ENCODE data around the gene PERM1.
A peak's percentile ranks its signal among the peaks of the same experiment; 100 is the strongest.

Gene PERM1

GRCh38 chr1:942411-942821, 39.5 kb downstream of the PERM1 start:
- Histone ChIP-seq H3K4me2 (ENCODE audit: low read length, poor library complexity, severe bottlenecking) (peak overlapping the region; percentile 68), H3K18ac (ENCODE audit: low read depth in 1 of 2, low read length in 2 of 2) (peak overlapping the region; percentile 56 to 67), H3K9ac (ENCODE audit: low read length) (no peak overlapping the region), H2BK120ac (ENCODE audit: low read depth, low read length) (peak overlapping the region; percentile 74), H2AFZ (ENCODE audit: low read depth, low read length) (no peak overlapping the region), H3K79me1 (replicated peaks; ENCODE audit: low read length, poor library complexity, severe bottlenecking) (peaks cover 2% of the 10 kb centered on the region), H3K14ac (ENCODE audit: low read length in 2 of 2) (no peak overlapping the region), H4K8ac (ENCODE audit: low read length) (no peak overlapping the region), H3K27ac (ENCODE audit: low read length, poor library complexity, severe bottlenecking) (no peak overlapping the region), H3K36me3 (ENCODE audit: control insufficient read depth in 1 of 2, insufficient read depth in 2 of 2, low read depth in 1 of 2, low read length in 2 of 2) (peaks cover 19 to 32% of the 10 kb centered on the region in 2 experiments), H2BK15ac (ENCODE audit: low read depth, poor library complexity, severe bottlenecking) (peak overlapping the region; percentile 55), H2BK5ac (ENCODE audit: low read depth, low read length, poor library complexity, severe bottlenecking) (no peak overlapping the region), H3K27me3 (ENCODE audit: control insufficient read depth in 1 of 2, insufficient read depth in 1 of 2, low read length in 2 of 2) (peaks cover 11 to 18% of the 10 kb centered on the region in 2 experiments), H4K91ac (ENCODE audit: low read length) (no peak overlapping the region), H2BK12ac (ENCODE audit: low read length in 2 of 2) (peak overlapping the region in 1 of 2 experiments; percentile 37), H3K9me3 (ENCODE audit: control insufficient read depth, low read length) (no peaks in the 10 kb centered on the region), H3K4me3 (ENCODE audit: insufficient read depth in 1 of 2, low read depth in 1 of 2, low read length in 2 of 2) (peak overlapping the region in 1 of 2 experiments; percentile 41), H3K4ac (ENCODE audit: low read depth in 1 of 2, low read length in 2 of 2) (peak overlapping the region in 1 of 2 experiments; percentile 32), H3K23ac (ENCODE audit: low read length in 2 of 2) (no peak overlapping the region), H2AK5ac (ENCODE audit: low read length, severe bottlenecking) (no peak overlapping the region), H3K4me1 (ENCODE audit: control insufficient read depth, insufficient read depth, low read depth, low read length) (peaks cover 70% of the 10 kb centered on the region)
- DNase-seq: peak; percentile 33
- 1% methylated on average over 31 of the region's 48 CpGs for WGBS

- H2AFZ ChIP-seq (ENCODE audit: low read depth, low read length): no peak overlapping the region
- peak; percentile 85 for DNase-seq
- H3K9ac ChIP-seq (ENCODE audit: low read length): no peak overlapping the region
- H4K8ac ChIP-seq (ENCODE audit: low read length): peak overlapping the region; percentile 63
- H3K27ac ChIP-seq (ENCODE audit: low read length, poor library complexity, severe bottlenecking): no peak overlapping the region
- H3K4me2 ChIP-seq (ENCODE audit: low read length, poor library complexity, severe bottlenecking): peak overlapping the region; percentile 68
- no peaks in the 10 kb centered on the region for H3K9me3 ChIP-seq (ENCODE audit: control insufficient read depth, low read length)
- peak overlapping the region; percentile 58 for H4K91ac ChIP-seq (ENCODE audit: low read length)
- H2BK12ac ChIP-seq (ENCODE audit: low read length in 2 of 2): peak overlapping the region in 1 of 2 experiments; percentile 74
- H3K4me3 ChIP-seq (ENCODE audit: insufficient read depth in 1 of 2, low read depth in 1 of 2, low read length in 2 of 2): peak overlapping the region in 1 of 2 experiments; percentile 41
- no peaks in the 10 kb centered on the region for H3K79me1 ChIP-seq (replicated peaks; ENCODE audit: low read length, poor library complexity, severe bottlenecking)
- H3K4me1 ChIP-seq (ENCODE audit: control insufficient read depth, insufficient read depth, low read depth, low read length): peaks cover 70% of the 10 kb centered on the region
- H2AK5ac ChIP-seq (ENCODE audit: low read length, severe bottlenecking): no peak overlapping the region
- H2BK15ac ChIP-seq (ENCODE audit: low read depth, poor library complexity, severe bottlenecking): peak overlapping the region; percentile 56
- WGBS: under 1% methylated on average over 41 of the region's 98 CpGs
- peaks cover 14 to 21% of the 10 kb centered on the region in 2 experiments for H3K27me3 ChIP-seq (ENCODE audit: control insufficient read depth in 1 of 2, insufficient read depth in 1 of 2, low read length in 2 of 2)
- H2BK5ac ChIP-seq (ENCODE audit: low read depth, low read length, poor library complexity, severe bottlenecking): no peak overlapping the region
- no peak overlapping the region for H3K14ac ChIP-seq (ENCODE audit: low read length in 2 of 2)
- H3K36me3 ChIP-seq (ENCODE audit: control insufficient read depth in 1 of 2, insufficient read depth in 2 of 2, low read depth in 1 of 2, low read length in 2 of 2): peaks cover 15 to 26% of the 10 kb centered on the region in 2 experiments
- peak overlapping the region; percentile 74 for H2BK120ac ChIP-seq (ENCODE audit: low read depth, low read length)
- no peak overlapping the region for H3K23ac ChIP-seq (ENCODE audit: low read length in 2 of 2)
- H3K18ac ChIP-seq (ENCODE audit: low read depth in 1 of 2, low read length in 2 of 2): peak overlapping the region; percentile 40 to 67
- H3K4ac ChIP-seq (ENCODE audit: low read depth in 1 of 2, low read length in 2 of 2): peak overlapping the region in 1 of 2 experiments; percentile 32
Measured at GRCh38 chr1:941588-942383, 40.1 kb downstream of the PERM1 start.

- Histone ChIP-seq H3K27ac (ENCODE audit: low read length, poor library complexity, severe bottlenecking) (no peak overlapping the region), H3K4me3 (ENCODE audit: insufficient read depth in 1 of 2, low read depth in 1 of 2, low read length in 2 of 2) (peak overlapping the region; percentile 0 to 49), H3K18ac (ENCODE audit: low read depth in 1 of 2, low read length in 2 of 2) (peak overlapping the region; percentile 34 to 99), H2BK12ac (ENCODE audit: low read length in 2 of 2) (peak overlapping the region; percentile 9 to 99), H3K4ac (ENCODE audit: low read depth in 1 of 2, low read length in 2 of 2) (peak overlapping the region; percentile 30 to 94), H3K9ac (ENCODE audit: low read length) (no peak overlapping the region), H4K8ac (ENCODE audit: low read length) (peak overlapping the region; percentile 74), H3K27me3 (ENCODE audit: control insufficient read depth in 1 of 2, insufficient read depth in 1 of 2, low read length in 2 of 2) (peaks cover 21 to 24% of the 10 kb centered on the region in 2 experiments), H2AFZ (ENCODE audit: low read depth, low read length) (peak overlapping the region; percentile 39), H3K4me1 (ENCODE audit: control insufficient read depth, insufficient read depth, low read depth, low read length) (peaks cover 70% of the 10 kb centered on the region), H3K4me2 (ENCODE audit: low read length, poor library complexity, severe bottlenecking) (peak overlapping the region; percentile 83), H3K36me3 (ENCODE audit: control insufficient read depth in 1 of 2, insufficient read depth in 2 of 2, low read depth in 1 of 2, low read length in 2 of 2) (peaks cover 9 to 19% of the 10 kb centered on the region in 2 experiments), H3K14ac (ENCODE audit: low read length in 2 of 2) (peak overlapping the region in 1 of 2 experiments; percentile 30), H2BK15ac (ENCODE audit: low read depth, poor library complexity, severe bottlenecking) (peak overlapping the region; percentile 56), H2AK5ac (ENCODE audit: low read length, severe bottlenecking) (no peak overlapping the region), H3K23ac (ENCODE audit: low read length in 2 of 2) (peak overlapping the region in 1 of 2 experiments; percentile 36), H2BK120ac (ENCODE audit: low read depth, low read length) (peak overlapping the region; percentile 8), H2BK5ac (ENCODE audit: low read depth, low read length, poor library complexity, severe bottlenecking) (no peak overlapping the region), H3K9me3 (ENCODE audit: control insufficient read depth, low read length) (no peaks in the 10 kb centered on the region), H4K91ac (ENCODE audit: low read length) (peak overlapping the region; percentile 81), H3K79me1 (replicated peaks; ENCODE audit: low read length, poor library complexity, severe bottlenecking) (no peaks in the 10 kb centered on the region)
- DNase-seq: no peak
- WGBS: 12% methylated on average over 35 of the region's 36 CpGs
Measured at GRCh38 chr1:941015-941587, 40.8 kb downstream of the PERM1 start.

Measured in mesenchymal stem cell (in vitro differentiated cells and primary cell).